Hematopoietic multipotent progenitor cell (in vitro differentiated cells): Measurements from ENCODE around the gene RNF150. TPM values are rescaled to one million over a fixed set of nuclear protein-coding genes. Genes with fewer than 3 reads are reported as not detected.

Experiments used
- DNase-seq, 3 donors: peaks; one replicate each; pipeline ENCODE4 v3.0.0-alpha.2; 2011 to 2015; ENCODE audit warnings: low read depth in 2 of 3, low spot score in 2 of 3
- total RNA-seq: library from RNA; depleted of rRNA; stranded (reverse); fragments of >200 nt; gene quantifications from one replicate; pipeline ENCODE4 v1.2.3, GENCODE V29; 2012

RNF150 gene
- total RNA-seq, 1 donor, result 4.0 TPM

- DNase-seq, result no peak
Measured at GRCh38 chr4:140994015-140994414, 139.3 kb downstream of the RNF150 start.

GRCh38 chr4:140993370-140993769 lies 139.9 kb downstream of the RNF150 start:
- DNase-seq, result no peak

GRCh38 chr4:140989944-140990343 lies 143.3 kb downstream of the RNF150 start:
- no peak for DNase-seq

GRCh38 chr4:140986045-140986444 lies 147.2 kb downstream of the RNF150 start:
- no peak for DNase-seq

GRCh38 chr4:140982613-140983340 lies 150.5 kb downstream of the RNF150 start:
- DNase-seq, result no peak

- DNase-seq, result no peak
Measured at GRCh38 chr4:140980426-140981200, 152.7 kb downstream of the RNF150 start.

- no peak for DNase-seq
Measured at GRCh38 chr4:140976768-140977167, 156.5 kb downstream of the RNF150 start.

GRCh38 chr4:140971077-140971792 lies 162.0 kb downstream of the RNF150 start:
- no peak for DNase-seq

GRCh38 chr4:140969296-140969695 lies 164.0 kb downstream of the RNF150 start:
- DNase-seq, result no peak

GRCh38 chr4:140968371-140968770 lies 164.9 kb downstream of the RNF150 start:
- no peak for DNase-seq

- no peak for DNase-seq
Measured at GRCh38 chr4:140963883-140964282, 169.4 kb downstream of the RNF150 start.

- no peak for DNase-seq
Measured at GRCh38 chr4:140955641-140956040, 177.6 kb downstream of the RNF150 start.

GRCh38 chr4:140952717-140953116 lies 180.6 kb downstream of the RNF150 start:
- no peak for DNase-seq

- DNase-seq, result no peak
Measured at GRCh38 chr4:140947506-140947905, 185.8 kb downstream of the RNF150 start.

GRCh38 chr4:140945106-140945505 lies 188.2 kb downstream of the RNF150 start:
- DNase-seq, result no peak

- DNase-seq, result no peak
Measured at GRCh38 chr4:140944572-140944971, 188.7 kb downstream of the RNF150 start.

GRCh38 chr4:140944199-140944515 lies 189.1 kb downstream of the RNF150 start:
- no peak for DNase-seq

GRCh38 chr4:140943486-140944198 lies 189.6 kb downstream of the RNF150 start:
- no peak for DNase-seq

- no peak for DNase-seq
Measured at GRCh38 chr4:140940589-140940988, 192.7 kb downstream of the RNF150 start.

- DNase-seq, result no peak
Measured at GRCh38 chr4:140937866-140938265, 195.4 kb downstream of the RNF150 start.

- DNase-seq, result no peak
Measured at GRCh38 chr4:140935254-140935653, 198.0 kb downstream of the RNF150 start.
